Measurements from ENCODE around the gene LSAMP. TPM values are rescaled to one million over a fixed set of nuclear protein-coding genes. Genes with fewer than 3 reads are reported as not detected.

Gene LSAMP
- total and polyA plus RNA-seq, 2 of the 13 experiments (the other 11 are each of a cell fraction or from before 2014, with no cell fraction given) = not detected

DNA sequence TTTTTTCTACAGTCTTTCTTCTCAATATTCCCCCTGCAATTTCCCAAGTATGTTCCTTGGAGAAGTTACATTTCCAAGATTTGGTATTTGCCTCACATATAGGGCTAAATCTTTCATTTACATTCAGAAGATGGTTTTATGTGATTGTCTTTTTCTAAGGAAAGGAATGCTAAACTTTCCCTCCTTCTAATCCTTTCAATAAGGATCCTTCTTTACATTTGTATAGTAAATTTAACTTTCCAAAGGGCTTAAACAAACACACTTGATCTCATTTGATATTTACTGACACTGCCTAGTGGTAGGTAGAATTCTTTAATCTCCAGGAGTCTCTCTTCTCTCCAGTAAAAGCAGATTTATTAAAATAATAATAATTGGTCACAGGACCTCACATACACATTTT is 185.3 kb downstream of the LSAMP start (continued):
- no peak for TF ChIP-seq AFF4 (CRISPR knock-in tag; IDR thresholded peaks at IDR 0.05)

- no peak overlapping the region for H3K27ac ChIP-seq (ENCODE audit: extremely low read length, insufficient read depth, low read length)
- in situ Hi-C loops (cut with HindIII; ENCODE audit: extremely low pct_ligation_motif_present, low pct_unique_long_range_greater_than_20kb) (no loop called here), intact Hi-C loops (cut with micrococcal nuclease; ENCODE audit: unreplicated experiment) (no loop called here)
- BruUV-seq (replicated peaks) = no TSS peak
- no peaks in the 10 kb centered on the region for H3K9me3 ChIP-seq (ENCODE audit: low read length)
- H2AFZ ChIP-seq (ENCODE audit: low read length) = no peak overlapping the region
- no peaks in the 10 kb centered on the region for H3K36me3 ChIP-seq (replicated peaks in 1 of 2; ENCODE audit: control insufficient read depth in 1 of 2, insufficient read depth in 2 of 2, low read length in 2 of 2)
- no peaks in the 10 kb centered on the region for H4K20me1 ChIP-seq (ENCODE audit: insufficient read depth, low read length)
- CTCF ChIA-PET (ENCODE audit: low intra/inter-chr PET ratio, low total read pairs) = no interaction called here
- H3K9ac ChIP-seq (ENCODE audit: insufficient read depth, low read depth, low read length) = no peak overlapping the region
- H3K4me3 ChIP-seq (replicated peaks in 1 of 3; ENCODE audit: insufficient read depth in 1 of 3, low read depth in 2 of 3, low read length in 3 of 3) = no peak overlapping the region
- no peaks in the 10 kb centered on the region for H3K79me2 ChIP-seq (ENCODE audit: insufficient read depth, low read length)
- WGBS (ENCODE audit: low lambda C conversion rate) = 1% methylated on average over 4 of the region's 4 CpGs
- no peak for DNase-seq (ENCODE audit: low spot score)
- no peak for ATAC-seq
- FAIRE-seq = no peak
- POLR2A ChIA-PET = no interaction called here
- no peaks in the 10 kb centered on the region for H3K4me1 ChIP-seq (ENCODE audit: insufficient read depth, low read length)
- no peak overlapping the region for H3K4me2 ChIP-seq (ENCODE audit: low read depth, low read length)
- H3K27me3 ChIP-seq (ENCODE audit: control insufficient read depth in 1 of 2, insufficient read depth in 2 of 2, low read length in 2 of 2) = no peaks in the 10 kb centered on the region
- no peak for TF ChIP-seq NKX3-1 (CRISPR knock-in tag; IDR thresholded peaks at IDR 0.05)
- TF ChIP-seq, protein P1, sequence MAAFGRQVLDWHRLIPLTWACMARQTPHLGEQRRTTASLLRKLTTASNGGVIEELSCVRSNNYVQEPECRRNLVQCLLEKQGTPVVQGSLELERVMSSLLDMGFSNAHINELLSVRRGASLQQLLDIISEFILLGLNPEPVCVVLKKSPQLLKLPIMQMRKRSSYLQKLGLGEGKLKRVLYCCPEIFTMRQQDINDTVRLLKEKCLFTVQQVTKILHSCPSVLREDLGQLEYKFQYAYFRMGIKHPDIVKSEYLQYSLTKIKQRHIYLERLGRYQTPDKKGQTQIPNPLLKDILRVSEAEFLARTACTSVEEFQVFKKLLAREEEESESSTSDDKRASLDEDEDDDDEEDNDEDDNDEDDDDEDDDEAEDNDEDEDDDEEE (CRISPR knock-in tag; IDR thresholded peaks at IDR 0.05) = no peak
- no peak for TF ChIP-seq ZBTB39 (CRISPR knock-in tag; IDR thresholded peaks at IDR 0.05)
- no peak for TF ChIP-seq EEA1 (CRISPR knock-in tag; IDR thresholded peaks at IDR 0.05; ENCODE audit: borderline replicate concordance)
- TF ChIP-seq ZNF782 (CRISPR knock-in tag; IDR thresholded peaks at IDR 0.05; ENCODE audit: borderline replicate concordance) = no peak
- no peak for TF ChIP-seq CREBL2 (CRISPR knock-in tag; IDR thresholded peaks at IDR 0.05; ENCODE audit: borderline replicate concordance)
- TF ChIP-seq ZNF580 (CRISPR knock-in tag; IDR thresholded peaks at IDR 0.05; ENCODE audit: borderline replicate concordance, low read depth) = no peak
- no peak for TF ChIP-seq E2F2 (CRISPR knock-in tag; IDR thresholded peaks at IDR 0.05; ENCODE audit: borderline replicate concordance)
- TF ChIP-seq SRSF4 (IDR thresholded peaks at IDR 0.05; ENCODE audit: low read depth, low read length, poor library complexity, severe bottlenecking) = no peak
- TF ChIP-seq ZBTB42 (CRISPR knock-in tag; IDR thresholded peaks at IDR 0.05) = no peak
- no peak for TF ChIP-seq ZBTB38 (CRISPR knock-in tag; IDR thresholded peaks at IDR 0.05)
- no peak for TF ChIP-seq ZNF264 (CRISPR knock-in tag; IDR thresholded peaks at IDR 0.05)
- no peak for TF ChIP-seq KAT2B (IDR thresholded peaks at IDR 0.05; ENCODE audit: borderline replicate concordance, low read depth, low read length)
Observed at GRCh38 chr3:116256843-116257485, 188.3 kb downstream of the LSAMP start.

Measured in HepG2 (cell line).